Brain microvascular endothelial cell (primary cell): ENCODE results near the gene BEAN1.
A peak's percentile ranks its signal among the peaks of the same experiment; 100 is the strongest.

ENCODE experiments used
- DNase-seq: peaks from one replicate; pipeline ENCODE4 v3.0.0-alpha.2; 2020
- H3K27ac ChIP-seq: fragments of 250-450 bp; sonication (Bioruptor Pico); 2 replicates; pipeline ENCODE4 v1.5.1; 2020; ENCODE audit warnings: mild to moderate bottlenecking, moderate library complexity
- H3K27me3 ChIP-seq: fragments of 250-450 bp; sonication (Bioruptor Pico); replicated peaks from 2 replicates; pipeline ENCODE4 v1.5.1; 2020; ENCODE audit warnings: mild to moderate bottlenecking
- H3K36me3 ChIP-seq: fragments of 250-450 bp; sonication (Bioruptor Pico); replicated peaks from 2 replicates; pipeline ENCODE4 v1.5.1; 2020; ENCODE audit warnings: mild to moderate bottlenecking
- H3K4me3 ChIP-seq: 2 replicates; pipeline ENCODE4 v1.5.1; 2011; ENCODE audit warnings: low read depth, mild to moderate bottlenecking, control low read depth, low read length, moderate library complexity
- CTCF ChIP-seq: IDR thresholded peaks from 2 replicates; pipeline ENCODE4 v1.5.1; 2011; ENCODE audit warnings: low read depth, mild to moderate bottlenecking, moderate library complexity, low read length, control low read depth, inconsistent platforms; ENCODE audit errors: missing control alignments
- in situ Hi-C: cut with HindIII; loops from 2 replicates; pipeline ENCODE4 v1.10.0; 2017; ENCODE audit warnings: low sequenced_read_pairs, low pct_ligation_motif_present

The BEAN1 gene

GRCh38 chr16:66412182-66412581, 14.9 kb upstream of the BEAN1 start:
- H3K4me3 ChIP-seq, result no peak overlapping the region
- no peak overlapping the region for H3K27ac ChIP-seq
- H3K27me3 ChIP-seq, result no peaks in the 10 kb centered on the region
- no peak for TF ChIP-seq CTCF
- H3K36me3 ChIP-seq, result no peaks in the 10 kb centered on the region
- in situ Hi-C loops, result no loop called here
- no peak for DNase-seq

GRCh38 chr16:66414891-66415290, 12.2 kb upstream of the BEAN1 start:
- H3K27ac ChIP-seq, result no peak overlapping the region
- no peak for TF ChIP-seq CTCF
- no peak overlapping the region for H3K4me3 ChIP-seq
- H3K27me3 ChIP-seq, result no peaks in the 10 kb centered on the region
- H3K36me3 ChIP-seq, result no peaks in the 10 kb centered on the region
- peak; percentile 35 for DNase-seq
- in situ Hi-C loops, result no loop called here

GRCh38 chr16:66416136-66416535, 11.0 kb upstream of the BEAN1 start:
- no peak for TF ChIP-seq CTCF
- Histone ChIP-seq H3K27me3 (no peaks in the 10 kb centered on the region), H3K27ac (no peak overlapping the region), H3K36me3 (no peaks in the 10 kb centered on the region), H3K4me3 (no peak overlapping the region)
- DNase-seq, result no peak
- in situ Hi-C loops, result no loop called here

- Histone ChIP-seq H3K4me3 (no peak overlapping the region), H3K27ac (no peak overlapping the region), H3K27me3 (no peaks in the 10 kb centered on the region), H3K36me3 (no peaks in the 10 kb centered on the region)
- TF ChIP-seq CTCF, result no peak
- DNase-seq, result no peak
- in situ Hi-C loops, result no loop called here
Observed at GRCh38 chr16:66416939-66417700, 10.0 kb upstream of the BEAN1 start.

GRCh38 chr16:66418165-66418962, 8.7 kb upstream of the BEAN1 start:
- H3K4me3 ChIP-seq, result no peak overlapping the region
- in situ Hi-C loops, result no loop called here
- no peaks in the 10 kb centered on the region for H3K36me3 ChIP-seq
- TF ChIP-seq CTCF, result no peak
- no peak for DNase-seq
- H3K27ac ChIP-seq, result no peak overlapping the region
- no peaks in the 10 kb centered on the region for H3K27me3 ChIP-seq
